ENCODE measurements around the gene PRDM4.

The PRDM4 gene, protein sequence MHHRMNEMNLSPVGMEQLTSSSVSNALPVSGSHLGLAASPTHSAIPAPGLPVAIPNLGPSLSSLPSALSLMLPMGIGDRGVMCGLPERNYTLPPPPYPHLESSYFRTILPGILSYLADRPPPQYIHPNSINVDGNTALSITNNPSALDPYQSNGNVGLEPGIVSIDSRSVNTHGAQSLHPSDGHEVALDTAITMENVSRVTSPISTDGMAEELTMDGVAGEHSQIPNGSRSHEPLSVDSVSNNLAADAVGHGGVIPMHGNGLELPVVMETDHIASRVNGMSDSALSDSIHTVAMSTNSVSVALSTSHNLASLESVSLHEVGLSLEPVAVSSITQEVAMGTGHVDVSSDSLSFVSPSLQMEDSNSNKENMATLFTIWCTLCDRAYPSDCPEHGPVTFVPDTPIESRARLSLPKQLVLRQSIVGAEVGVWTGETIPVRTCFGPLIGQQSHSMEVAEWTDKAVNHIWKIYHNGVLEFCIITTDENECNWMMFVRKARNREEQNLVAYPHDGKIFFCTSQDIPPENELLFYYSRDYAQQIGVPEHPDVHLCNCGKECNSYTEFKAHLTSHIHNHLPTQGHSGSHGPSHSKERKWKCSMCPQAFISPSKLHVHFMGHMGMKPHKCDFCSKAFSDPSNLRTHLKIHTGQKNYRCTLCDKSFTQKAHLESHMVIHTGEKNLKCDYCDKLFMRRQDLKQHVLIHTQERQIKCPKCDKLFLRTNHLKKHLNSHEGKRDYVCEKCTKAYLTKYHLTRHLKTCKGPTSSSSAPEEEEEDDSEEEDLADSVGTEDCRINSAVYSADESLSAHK

DNA sequence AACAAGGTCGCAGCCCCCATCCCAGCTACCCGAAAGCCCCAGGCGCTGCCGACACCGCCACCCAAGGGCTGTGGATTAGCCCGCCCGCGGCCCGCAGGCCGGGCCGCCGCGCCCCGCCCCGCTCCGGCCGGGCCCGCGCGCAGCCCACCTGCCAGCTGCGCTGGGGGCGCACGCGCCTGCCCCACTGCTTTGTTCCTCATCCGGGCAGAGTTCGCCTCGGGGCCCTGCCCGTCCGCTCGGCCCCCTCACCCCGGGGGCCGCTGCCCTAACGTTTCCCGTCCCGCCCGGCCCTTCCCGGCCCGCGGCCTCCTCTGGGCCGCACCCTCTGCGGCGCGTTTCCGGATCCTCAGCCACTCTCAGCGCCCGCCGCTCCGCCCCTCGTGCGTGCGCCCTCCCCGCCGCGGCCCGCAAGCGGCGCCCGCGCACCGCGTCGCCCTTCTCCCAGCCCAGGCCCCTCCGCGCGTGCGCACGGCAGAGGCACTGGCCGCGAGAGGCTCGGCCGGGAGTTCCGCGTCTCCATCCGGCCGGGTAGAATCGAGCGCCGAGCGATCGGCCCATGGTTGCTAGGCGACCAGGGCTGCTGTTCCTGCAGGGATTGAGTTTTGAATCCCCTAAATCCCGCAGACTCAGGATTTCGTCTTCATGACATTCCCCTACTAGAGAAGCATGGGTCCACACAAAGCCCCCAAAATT is at the start of gene PRDM4:
Gene PRDM4, minus strand, starts transcription at position 329 of the 693 bp plus-strand sequence. CDS start 622 bp downstream, outside the sequence.
- FAIRE-seq = no peak

DNA sequence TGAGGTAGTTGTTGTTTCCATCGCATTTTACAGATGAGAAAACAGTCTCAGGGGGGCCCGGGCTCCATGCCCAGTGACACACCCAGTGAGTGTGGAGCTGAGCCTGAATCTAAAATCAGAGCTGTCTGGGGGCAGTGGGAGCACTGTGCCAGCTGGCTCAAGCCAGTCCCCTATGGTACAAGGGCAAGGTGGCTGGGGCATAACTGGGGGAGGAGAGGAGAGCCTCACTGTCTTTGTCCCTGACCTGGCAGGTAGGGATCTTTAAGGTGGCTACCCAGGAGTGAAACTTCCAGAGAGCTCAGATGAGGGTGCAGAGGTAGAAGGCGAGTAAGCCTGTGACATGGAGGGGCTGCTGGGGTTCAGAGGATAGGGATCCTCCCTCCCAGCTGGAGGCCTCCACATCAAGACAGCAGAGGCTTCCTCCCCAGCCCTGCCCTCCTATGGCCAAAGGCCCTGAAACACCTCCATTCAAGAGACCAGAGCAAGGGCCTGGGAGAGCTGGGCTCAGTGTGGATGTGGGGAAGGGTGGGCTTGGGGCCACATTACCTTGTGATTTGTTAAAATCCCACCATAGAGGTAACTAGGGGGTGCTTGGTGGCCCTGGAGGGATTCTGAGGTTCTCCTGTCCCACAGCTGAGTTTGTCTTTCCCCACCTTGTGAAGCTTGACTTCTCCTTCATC is 46.7 kb upstream of the PRDM4 start:
- FAIRE-seq = no peak

DNA sequence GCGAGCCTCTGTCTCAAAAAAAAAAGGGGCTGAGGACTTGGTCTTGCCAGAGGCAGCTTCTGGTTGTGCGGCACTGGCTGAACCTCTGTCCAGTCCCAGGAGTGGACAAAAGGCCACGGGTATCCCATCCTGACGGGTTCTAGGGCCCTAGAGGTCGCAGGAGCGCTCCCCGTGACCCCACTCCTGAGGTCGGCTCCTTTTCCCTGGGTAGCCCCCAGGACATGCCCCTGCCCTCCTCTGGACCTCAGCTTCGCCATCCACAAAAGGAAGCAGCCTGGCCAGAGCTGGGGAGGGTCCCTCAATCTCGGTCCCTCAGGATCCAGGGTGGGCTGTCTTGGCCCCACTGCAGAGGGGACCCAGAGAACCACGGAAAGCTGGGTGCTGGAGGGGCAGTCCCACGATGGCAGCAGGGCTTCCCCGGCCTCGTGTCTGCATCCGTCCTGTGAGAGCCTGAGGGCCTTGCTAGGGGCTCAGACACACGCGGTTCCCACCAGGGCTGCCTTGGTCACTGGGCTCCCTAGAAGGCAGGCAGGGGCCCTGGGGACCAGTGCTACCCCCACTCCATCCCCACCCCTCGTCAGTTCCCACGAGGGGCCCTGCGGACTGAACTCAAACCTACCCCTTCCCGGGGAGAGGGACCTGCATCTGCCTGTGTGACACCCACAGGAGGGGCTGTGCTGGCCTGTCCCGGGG is 44.7 kb upstream of the PRDM4 start:
- no peak for FAIRE-seq

DNA sequence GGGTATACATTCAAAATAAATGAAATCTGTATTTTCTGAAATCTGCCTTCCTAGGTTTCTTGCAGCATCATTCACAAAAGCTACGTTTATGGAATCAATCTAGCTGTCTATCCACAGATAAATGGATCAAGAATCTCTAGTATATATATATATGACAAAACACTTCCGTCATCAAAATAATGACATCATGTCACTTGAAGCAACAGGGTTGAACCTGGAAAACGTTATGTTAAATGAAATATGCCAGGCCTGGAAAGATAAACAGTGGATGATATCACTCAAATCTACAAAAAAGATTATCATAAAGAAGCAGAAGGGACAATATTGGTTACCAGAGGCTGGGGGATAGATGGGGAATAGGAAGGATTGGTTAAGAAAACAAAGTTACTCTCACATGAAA is 42.2 kb upstream of the PRDM4 start:
- FAIRE-seq = no peak

DNA sequence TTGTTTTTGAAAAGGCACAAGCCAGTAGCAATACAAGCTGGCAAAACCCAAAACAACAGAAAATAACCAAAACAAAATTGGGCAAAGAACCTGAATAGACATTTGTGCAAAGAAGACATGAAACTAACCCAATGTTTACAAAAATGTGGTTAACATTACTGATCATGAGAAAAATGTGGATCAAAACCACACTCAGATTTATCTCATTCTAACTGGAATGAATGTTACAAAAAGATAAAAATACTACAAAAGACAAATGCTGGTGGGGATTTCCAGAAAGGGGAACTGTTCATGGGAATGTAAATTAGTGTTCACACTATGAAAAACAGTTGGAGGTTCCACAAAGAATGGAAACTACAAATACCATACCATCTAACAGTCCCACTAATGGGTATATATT is 40.2 kb upstream of the PRDM4 start:
- FAIRE-seq = no peak

DNA sequence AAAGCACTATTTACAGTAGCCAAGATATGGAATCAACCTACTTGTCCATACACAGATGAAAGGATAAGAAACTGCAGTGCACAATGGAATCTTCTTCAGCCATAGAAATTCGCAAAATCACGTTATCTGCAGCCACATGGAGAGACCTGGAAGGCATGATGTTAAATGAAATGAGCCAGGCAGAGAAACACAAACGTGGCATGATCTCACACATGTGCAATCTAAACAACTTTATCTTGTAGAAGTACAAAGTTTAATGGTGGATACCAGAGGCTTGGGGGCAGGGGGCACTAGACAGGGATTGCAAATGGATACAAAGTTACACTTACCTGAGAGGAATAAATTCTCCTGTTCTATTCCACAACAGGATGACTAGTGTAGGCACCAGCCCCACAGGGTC is 37.6 kb upstream of the PRDM4 start:
- no peak for FAIRE-seq

DNA sequence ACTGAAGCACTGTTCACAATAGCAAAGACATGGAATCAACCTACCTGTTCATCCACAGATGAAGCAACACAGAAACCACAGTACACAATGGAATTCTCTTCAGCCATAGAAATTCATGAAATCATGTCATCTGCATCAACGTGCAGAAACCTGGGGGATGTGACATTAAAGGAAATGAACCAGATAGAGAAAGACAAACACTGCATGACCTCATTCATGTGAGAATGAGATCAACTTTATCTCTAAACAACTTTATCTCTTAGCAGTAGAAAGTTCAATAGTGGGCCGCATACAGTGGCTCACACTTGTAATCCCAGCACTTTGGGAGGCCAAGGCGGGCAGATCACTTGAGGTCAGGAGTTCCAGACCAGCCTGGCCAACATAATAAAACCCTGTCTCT is 33.5 kb upstream of the PRDM4 start:
- no peak for FAIRE-seq

DNA sequence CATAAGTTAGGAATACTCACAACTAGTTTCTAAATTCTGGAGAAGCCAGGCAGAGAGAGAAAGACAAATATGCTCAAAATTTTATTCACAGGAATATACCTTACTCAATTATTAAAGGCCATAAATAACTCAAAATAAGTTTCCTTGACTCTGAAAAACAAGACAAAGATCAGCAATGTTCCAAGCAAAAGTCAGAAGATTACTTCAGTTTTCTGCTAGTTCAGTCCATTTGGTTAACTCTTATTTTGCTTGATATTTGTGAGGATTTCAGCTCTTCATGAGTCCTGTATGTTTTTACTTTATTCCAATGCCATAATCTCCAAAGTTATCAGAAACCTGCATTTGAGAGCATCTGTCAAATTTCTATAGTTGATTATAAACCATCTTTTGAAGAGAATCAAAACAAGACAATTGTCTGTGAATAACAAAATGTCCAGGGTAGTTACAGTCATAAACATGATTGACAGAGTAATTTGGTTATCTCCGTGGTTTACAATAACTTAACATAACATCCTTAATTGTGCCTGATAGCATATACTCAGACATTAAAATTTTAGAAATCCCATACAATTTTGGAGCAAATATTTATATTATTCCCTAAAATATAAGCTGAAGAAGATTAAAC is 30.6 kb upstream of the PRDM4 start:
- no peak for FAIRE-seq

DNA sequence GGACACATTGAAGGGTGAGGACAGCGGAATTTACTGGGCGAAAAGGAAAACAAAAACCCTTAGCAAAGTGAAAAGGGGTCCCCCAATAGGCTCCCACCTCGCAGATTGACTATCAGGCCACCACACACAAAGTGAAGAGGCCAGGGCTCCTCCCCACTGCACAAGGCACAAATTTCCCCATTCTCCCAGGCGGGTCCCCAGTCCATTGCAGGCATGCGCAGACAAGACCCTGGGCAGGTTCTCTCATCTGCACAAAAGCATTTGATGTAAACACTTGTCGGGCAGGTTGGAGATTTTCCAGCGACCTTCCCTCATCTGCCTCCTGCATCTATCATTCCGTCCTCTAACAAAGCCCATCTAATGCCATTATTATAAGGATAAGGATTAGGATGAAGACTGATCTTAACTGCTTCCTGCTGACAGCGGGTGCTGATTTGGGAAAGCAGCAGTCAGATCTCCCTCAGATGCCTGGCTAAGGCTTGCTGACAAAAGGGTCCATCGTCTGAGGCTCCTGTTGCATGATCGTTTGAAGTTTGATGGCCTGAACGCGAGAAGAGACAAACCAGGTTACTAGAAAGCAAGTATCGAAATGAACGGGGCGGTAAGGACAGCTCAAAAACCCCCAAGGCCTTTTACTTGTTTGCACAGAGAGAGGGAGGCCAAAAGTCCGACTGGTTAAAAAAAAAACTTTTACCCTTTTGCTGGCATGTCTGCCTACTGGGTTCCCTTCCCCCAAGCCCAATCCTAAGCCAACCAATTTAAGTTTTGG is 27.9 kb upstream of the PRDM4 start:
- no peak for FAIRE-seq

DNA sequence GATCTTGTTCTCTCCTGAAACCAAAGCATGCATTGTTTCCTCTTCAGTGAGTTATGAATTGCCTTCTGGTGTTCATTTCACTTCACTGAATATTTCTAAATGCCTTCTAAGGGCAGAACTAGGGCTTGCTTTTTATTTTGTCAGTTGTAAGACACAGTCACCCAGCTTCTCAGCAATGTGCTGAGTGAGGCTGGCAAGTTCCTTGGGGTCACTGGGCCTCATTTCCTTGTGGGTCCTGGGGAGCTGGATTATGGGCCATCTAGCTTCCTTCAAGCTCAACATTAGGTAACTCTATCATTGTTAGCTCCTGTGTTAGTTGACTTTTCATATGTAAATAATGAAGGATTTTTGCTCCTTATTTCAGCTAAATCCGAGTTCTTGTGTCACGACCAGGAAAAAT is 27.3 kb upstream of the PRDM4 start:
- no peak for FAIRE-seq

DNA sequence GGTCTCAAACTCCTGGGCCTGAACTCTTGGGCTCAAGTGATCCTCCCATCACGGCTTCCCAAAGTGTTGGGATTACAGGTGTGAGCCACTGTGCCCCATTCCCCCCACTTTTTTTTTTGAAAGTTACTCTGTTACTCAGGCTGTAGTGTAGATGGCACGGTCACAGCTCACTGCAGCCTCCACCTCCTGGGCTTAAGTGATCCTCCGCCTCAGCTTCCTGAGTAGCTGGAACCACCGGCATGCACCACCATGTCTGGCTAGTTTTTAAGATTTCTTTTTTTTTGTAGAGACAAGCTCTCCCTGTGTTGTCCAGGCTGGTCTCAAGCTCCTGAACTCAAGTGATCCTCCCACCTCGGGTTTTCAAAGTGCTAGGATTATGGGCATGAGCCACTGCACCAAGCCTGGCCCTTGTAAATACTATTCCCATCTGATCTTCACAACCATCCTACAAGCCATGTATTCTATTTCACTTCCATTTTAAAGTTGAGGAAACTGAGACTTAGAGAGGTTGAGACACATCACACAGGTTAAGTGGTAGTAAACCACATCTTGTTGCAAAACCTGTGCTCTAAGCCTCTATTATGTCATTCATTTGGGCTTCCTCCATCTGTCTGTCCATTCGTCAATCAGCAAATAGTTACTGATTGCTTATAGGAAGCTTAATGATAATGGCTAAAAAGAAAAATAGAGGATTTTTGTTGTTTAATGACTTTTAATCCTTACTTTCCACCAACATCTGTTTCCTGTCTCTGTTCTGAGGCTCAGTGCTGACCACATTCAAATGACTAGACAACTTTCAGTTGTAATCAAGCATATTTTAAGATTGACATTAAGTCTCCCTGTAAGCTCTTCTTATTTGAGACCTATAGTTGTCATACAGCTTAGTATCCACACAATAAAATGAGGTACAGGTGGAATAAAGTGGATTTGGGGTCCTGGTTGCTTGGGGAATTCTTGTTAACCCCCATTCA is 22.8 kb upstream of the PRDM4 start:
- no peak for FAIRE-seq

DNA sequence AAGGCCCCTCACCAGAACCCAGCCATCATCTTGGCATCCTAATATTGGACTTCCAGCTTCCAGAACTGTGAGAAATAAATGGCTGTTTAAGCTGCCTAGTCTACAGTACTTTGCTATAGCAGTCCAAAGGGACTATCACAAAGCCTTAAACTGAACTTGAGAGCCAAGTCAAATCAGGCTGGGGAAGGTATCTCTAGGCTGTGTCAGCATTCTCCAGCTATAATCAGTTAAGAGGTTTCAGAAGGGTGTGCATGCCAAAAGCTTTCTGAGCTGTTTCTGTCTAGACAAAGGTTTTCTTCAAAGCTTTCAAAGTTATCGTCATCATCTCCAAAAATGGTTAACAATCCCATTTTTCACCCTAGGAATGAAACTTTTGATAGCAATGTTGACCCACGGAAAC is 21.1 kb upstream of the PRDM4 start:
- FAIRE-seq = no peak

DNA sequence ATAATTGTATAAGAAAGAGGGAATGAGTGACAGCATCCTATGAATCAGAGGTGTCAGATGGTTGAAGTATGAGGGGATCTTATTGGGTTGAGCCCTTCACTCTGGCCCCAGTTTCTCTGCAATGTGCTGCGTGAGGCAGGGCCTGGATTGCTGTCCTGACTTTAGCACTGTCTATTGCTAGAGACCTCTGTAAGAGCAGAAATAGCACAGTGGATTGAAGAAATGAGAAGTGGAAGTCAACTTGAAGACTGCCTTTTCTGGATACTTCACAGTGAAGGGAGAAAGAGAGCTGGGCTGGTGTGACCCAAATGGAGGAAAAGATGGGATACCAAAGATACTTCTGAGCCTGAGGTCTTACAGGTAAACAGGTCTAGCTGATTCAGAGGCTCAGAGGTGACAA is 19.4 kb upstream of the PRDM4 start:
- no peak for FAIRE-seq

DNA sequence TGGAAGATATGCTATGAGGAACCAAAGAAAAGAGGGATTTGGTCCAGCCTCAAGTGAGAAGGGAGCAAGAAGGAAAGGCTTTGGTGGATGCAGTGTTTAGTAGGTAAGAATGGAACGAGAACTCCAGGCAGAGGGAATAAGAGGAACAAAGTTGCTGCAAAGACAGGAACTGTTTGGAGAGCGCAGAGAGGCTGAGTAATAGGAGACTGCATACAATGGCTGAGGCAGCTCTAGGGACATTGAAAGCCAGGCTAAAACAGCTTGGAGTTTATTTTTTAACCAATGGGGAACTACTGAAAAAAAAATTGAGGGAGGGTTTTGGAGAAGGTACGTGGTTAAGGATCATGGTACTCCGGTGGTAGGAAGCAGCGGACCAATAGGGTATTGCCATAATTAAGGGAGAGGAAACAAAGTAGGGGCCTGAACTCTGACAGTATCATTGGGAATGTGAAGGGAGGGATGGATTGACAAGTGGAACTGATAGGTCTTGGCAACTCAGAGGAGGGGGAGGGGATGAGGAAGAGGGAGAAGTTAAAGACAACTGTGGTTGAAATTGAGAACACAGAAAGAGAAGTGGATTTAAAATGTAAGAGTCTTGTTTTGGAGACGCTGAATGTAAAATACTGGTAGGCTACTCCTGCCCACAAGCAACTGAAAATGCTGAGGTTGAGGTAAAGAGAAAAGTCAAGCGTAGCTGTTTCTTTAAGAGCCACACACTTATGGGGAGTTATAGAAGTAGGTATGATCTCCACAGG is 18.3 kb upstream of the PRDM4 start:
- FAIRE-seq = no peak

DNA sequence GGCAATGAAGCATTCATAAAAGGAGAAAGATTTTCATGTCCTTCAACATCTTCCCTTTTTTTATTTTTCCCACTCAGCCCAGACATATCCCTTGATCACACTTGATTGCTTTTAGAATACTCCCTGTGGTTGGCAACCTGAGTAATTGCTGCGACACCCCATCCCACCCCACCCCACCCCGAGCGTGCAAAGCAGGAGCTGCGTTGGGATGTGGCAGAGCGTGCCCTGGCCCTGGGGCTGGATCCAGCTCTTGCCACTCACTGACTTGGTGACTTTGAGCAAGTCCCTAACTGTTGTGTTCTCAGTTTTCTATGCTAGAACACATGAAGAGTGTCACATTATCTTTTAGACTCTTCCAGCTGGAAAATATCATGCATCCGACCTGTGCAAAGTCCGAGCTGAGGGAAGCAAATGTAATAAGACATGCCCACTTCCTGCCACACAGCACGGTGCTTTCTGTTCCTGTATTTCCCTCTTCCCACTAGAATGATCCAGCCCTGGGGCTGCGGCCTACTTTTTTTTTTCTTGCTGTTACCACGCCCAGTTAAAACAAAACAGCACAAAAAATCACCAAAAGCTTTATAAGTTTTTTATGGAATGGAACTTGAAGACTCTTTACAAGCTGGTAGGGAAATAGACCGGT is 17.6 kb upstream of the PRDM4 start:
- FAIRE-seq = no peak

DNA sequence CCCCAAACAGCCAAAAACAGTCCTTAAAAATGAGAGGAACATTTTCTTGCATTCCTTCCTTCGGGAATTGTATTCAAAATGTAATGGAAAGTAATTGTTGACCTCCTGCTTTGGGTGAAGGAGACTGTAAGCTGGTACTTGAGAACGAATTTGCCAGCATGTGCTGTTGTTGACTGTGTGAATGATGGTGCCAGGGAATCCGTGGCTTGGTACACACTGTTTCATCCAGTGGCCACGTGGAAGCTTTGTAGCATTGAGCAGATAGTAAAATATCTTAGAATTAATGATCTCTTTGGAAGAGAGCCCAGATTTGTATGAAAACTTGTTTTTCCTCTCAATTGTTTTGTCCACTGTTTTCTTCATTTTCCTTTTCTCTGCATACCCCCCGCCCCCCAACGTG is 15.2 kb upstream of the PRDM4 start:
- no peak for FAIRE-seq

DNA sequence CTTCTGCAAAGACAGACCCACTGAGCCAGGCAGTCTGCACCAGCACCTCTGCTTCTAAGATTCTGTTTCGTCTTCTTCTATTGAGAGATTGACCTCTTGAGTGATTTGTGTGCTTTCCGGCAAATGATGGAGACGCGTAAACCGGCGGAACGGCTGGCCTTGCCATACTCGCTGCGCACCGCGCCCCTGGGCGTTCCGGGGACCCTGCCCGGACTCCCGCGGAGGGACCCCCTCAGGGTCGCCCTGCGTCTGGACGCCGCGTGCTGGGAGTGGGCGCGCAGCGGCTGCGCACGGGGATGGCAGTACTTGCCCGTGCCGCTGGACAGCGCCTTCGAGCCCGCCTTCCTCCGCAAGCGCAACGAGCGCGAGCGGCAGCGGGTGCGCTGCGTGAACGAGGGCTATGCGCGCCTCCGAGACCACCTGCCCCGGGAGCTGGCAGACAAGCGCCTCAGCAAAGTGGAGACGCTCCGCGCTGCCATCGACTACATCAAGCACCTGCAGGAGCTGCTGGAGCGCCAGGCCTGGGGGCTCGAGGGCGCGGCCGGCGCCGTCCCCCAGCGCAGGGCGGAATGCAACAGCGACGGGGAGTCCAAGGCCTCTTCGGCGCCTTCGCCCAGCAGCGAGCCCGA is 14.3 kb upstream of the PRDM4 start:
- no peak for FAIRE-seq

Measured in islet of Langerhans (tissue), 1 donor.